Caco-2 (cell line): Measurements from ENCODE around the gene ALG6. TPM values are rescaled to one million over a fixed set of nuclear protein-coding genes. Genes with fewer than 3 reads are reported as not detected.

Experiments
- BruUV-seq: library from RNA; stranded (reverse); fragments of 400-500 nt; replicated peaks from 2 replicates; lab custom pipeline; 2021; lab: Mats Ljungman, UMichigan
- CTCF ChIA-PET: fragments of 300-600 bp; sonication (Branson Sonifier 250); formaldehyde crosslinking; loops from one replicate; lab custom pipeline; 2022; ENCODE audit warnings: antibody characterized with exemption; lab: Charles Lee
- POLR2A ChIA-PET: fragments of 300-600 bp; sonication (Branson Sonifier 250); formaldehyde crosslinking; loops from one replicate; lab custom pipeline; 2022; ENCODE audit warnings: antibody characterized with exemption; lab: Charles Lee
- DNase-seq, 2 experiments: peaks; one replicate each; pipeline versions ENCODE4 v3.0.0 to v3.0.0-alpha.2; 2020 to 2022
- H3K27me3 ChIP-seq: replicated peaks from 2 replicates; pipeline ENCODE4 v1.6.0; 2011; ENCODE audit warnings: low read length; ENCODE audit not compliant: control insufficient read depth, insufficient read depth
- H3K36me3 ChIP-seq: 2 replicates; pipeline ENCODE4 v1.5.1; 2011; ENCODE audit warnings: low read length; ENCODE audit not compliant: control insufficient read depth, insufficient read depth
- H3K4me1 ChIP-seq: fragments of 250-450 bp; sonication (Bioruptor Pico); 2 replicates; pipeline ENCODE4 v1.5.1; 2020; ENCODE audit warnings: mild to moderate bottlenecking
- H3K4me3 ChIP-seq: 2 replicates; pipeline ENCODE4 v1.5.1; 2011; ENCODE audit warnings: low read depth, mild to moderate bottlenecking, control low read depth, low read length
- H3K9me3 ChIP-seq: fragments of 250-450 bp; sonication (Bioruptor Pico); 2 replicates; pipeline ENCODE4 v1.5.1; 2020; ENCODE audit warnings: mild to moderate bottlenecking, moderate library complexity
- H3K27ac Mint-ChIP-seq: one replicate; pipeline ENCODE4 v1.8.0; 2022; ENCODE audit warnings: mixed read lengths; ENCODE audit not compliant: unreplicated experiment
- H3K27me3 Mint-ChIP-seq: one replicate; pipeline ENCODE4 v1.8.0; 2022; ENCODE audit warnings: mixed read lengths; ENCODE audit not compliant: insufficient read depth, unreplicated experiment
- H3K36me3 Mint-ChIP-seq: one replicate; pipeline ENCODE4 v1.8.0; 2022; ENCODE audit warnings: mild to moderate bottlenecking, mixed read lengths; ENCODE audit not compliant: insufficient read depth, unreplicated experiment
- H3K4me1 Mint-ChIP-seq: one replicate; pipeline ENCODE4 v1.8.0; 2022; ENCODE audit warnings: low read depth, mixed read lengths; ENCODE audit not compliant: unreplicated experiment
- H3K4me3 Mint-ChIP-seq: one replicate; pipeline ENCODE4 v1.8.0; 2022; ENCODE audit warnings: mild to moderate bottlenecking, moderate library complexity, mixed read lengths; ENCODE audit not compliant: unreplicated experiment
- H3K9me3 Mint-ChIP-seq: one replicate; pipeline ENCODE4 v1.8.0; 2022; ENCODE audit warnings: mixed read lengths; ENCODE audit not compliant: unreplicated experiment
- CTCF ChIP-seq, 2 experiments: fragments of 200-600 bp in 1 of 2; IDR thresholded peaks; 1 replicate in 1 of 2; 2 replicates in 1 of 2; pipeline versions ENCODE4 v1.5.1 to v1.8.0; 2011 to 2022; ENCODE audit warnings: antibody characterized with exemption in 1 of 2, control low read depth in 1 of 2, inconsistent platforms in 1 of 2, low read depth in 1 of 2, low read length in 1 of 2, mild to moderate bottlenecking in 1 of 2, moderate library complexity in 1 of 2; ENCODE audit not compliant: insufficient read depth in 1 of 2, severe bottlenecking in 1 of 2, unreplicated experiment in 1 of 2
- intact Hi-C: fragments of 100-400 bp; cut with micrococcal nuclease; formaldehyde crosslinking; loops from one replicate; pipeline ENCODE4 v1.10.0; 2022; ENCODE audit not compliant: unreplicated experiment
- total RNA-seq: library from RNA; stranded (reverse); gene quantifications from 2 replicates; pipeline ENCODE4 v1.2.3, GENCODE V29; 2022

ALG6 gene
- total RNA-seq, 1 experiment from 2014 or later = 9.2 TPM

- Mint-ChIP-seq H3K4me1 (no peaks in the 10 kb centered on the region), H3K9me3 (no peaks in the 10 kb centered on the region)
Observed at GRCh38 chr1:63450416-63450815, 83.0 kb downstream of the ALG6 start.

GRCh38 chr1:63453232-63453631 lies 85.8 kb downstream of the ALG6 start:
- no peak for DNase-seq
- no peaks in the 10 kb centered on the region for H3K4me1 Mint-ChIP-seq
- no peaks in the 10 kb centered on the region for H3K36me3 Mint-ChIP-seq
- no peak overlapping the region for H3K4me3 Mint-ChIP-seq
- Histone ChIP-seq H3K9me3 (no peaks in the 10 kb centered on the region), H3K4me3 (no peak overlapping the region), H3K4me1 (no peaks in the 10 kb centered on the region), H3K27me3 (no peaks in the 10 kb centered on the region), H3K36me3 (no peaks in the 10 kb centered on the region)
- H3K9me3 Mint-ChIP-seq = no peaks in the 10 kb centered on the region
- ChIA-PET CTCF (no interaction called here), POLR2A (no interaction called here)
- no peak for TF ChIP-seq CTCF (IDR thresholded peaks at IDR 0.05; ENCODE audit: insufficient read depth in 1 of 2, low read depth in 1 of 2, low read length in 1 of 2, severe bottlenecking in 1 of 2, unreplicated experiment in 1 of 2)
- intact Hi-C loops = no loop called here
- no peak overlapping the region for H3K27ac Mint-ChIP-seq
- BruUV-seq = no TSS peak
- no peaks in the 10 kb centered on the region for H3K27me3 Mint-ChIP-seq

More at GRCh38 chr1:63450416-63450815, 83.0 kb downstream of the ALG6 start:
- no peaks in the 10 kb centered on the region for H3K9me3 ChIP-seq
- H3K4me3 Mint-ChIP-seq = no peak overlapping the region
- CTCF ChIA-PET = no interaction called here
- no peaks in the 10 kb centered on the region for H3K27me3 Mint-ChIP-seq
- H3K27me3 ChIP-seq = no peaks in the 10 kb centered on the region
- no peak for TF ChIP-seq CTCF (IDR thresholded peaks at IDR 0.05; ENCODE audit: insufficient read depth in 1 of 2, low read depth in 1 of 2, low read length in 1 of 2, severe bottlenecking in 1 of 2, unreplicated experiment in 1 of 2)
- DNase-seq = no peak
- H3K36me3 Mint-ChIP-seq = no peaks in the 10 kb centered on the region
- no peak overlapping the region for H3K27ac Mint-ChIP-seq
- H3K4me3 ChIP-seq = no peak overlapping the region
- BruUV-seq = no TSS peak
- intact Hi-C loops = no loop called here
- POLR2A ChIA-PET = no interaction called here
- H3K4me1 ChIP-seq = no peaks in the 10 kb centered on the region
- H3K36me3 ChIP-seq = no peaks in the 10 kb centered on the region

GRCh38 chr1:63454269-63454668 lies 86.8 kb downstream of the ALG6 start:
- H3K27me3 Mint-ChIP-seq = no peaks in the 10 kb centered on the region
- peak in 1 of 2 experiments; percentile 6 for TF ChIP-seq CTCF (IDR thresholded peaks at IDR 0.05; ENCODE audit: insufficient read depth in 1 of 2, low read depth in 1 of 2, low read length in 1 of 2, severe bottlenecking in 1 of 2, unreplicated experiment in 1 of 2)
- Histone ChIP-seq H3K4me3 (no peak overlapping the region), H3K36me3 (no peaks in the 10 kb centered on the region), H3K27me3 (no peaks in the 10 kb centered on the region), H3K9me3 (no peaks in the 10 kb centered on the region), H3K4me1 (no peaks in the 10 kb centered on the region)
- no peaks in the 10 kb centered on the region for H3K9me3 Mint-ChIP-seq
- ChIA-PET CTCF (no interaction called here), POLR2A (no interaction called here)
- no peak overlapping the region for H3K27ac Mint-ChIP-seq
- no peaks in the 10 kb centered on the region for H3K36me3 Mint-ChIP-seq
- intact Hi-C loops = no loop called here
- no peak for DNase-seq
- H3K4me1 Mint-ChIP-seq = no peaks in the 10 kb centered on the region
- BruUV-seq = no TSS peak
- H3K4me3 Mint-ChIP-seq = no peak overlapping the region
